Measurements from ENCODE around the gene RELN. TPM values are rescaled to one million over a fixed set of nuclear protein-coding genes. Genes with fewer than 3 reads are reported as not detected.
A peak's percentile ranks its signal among the peaks of the same experiment; 100 is the strongest.

The RELN gene
- total and polyA plus RNA-seq, 9 of the 15 experiments (the other 6 are each of a cell fraction or from before 2014, with no cell fraction given) = 12.9 to 43.2 (median 18.1) TPM

GRCh38 chr7:103613655-103614642 is 375.5 kb downstream of the RELN start (continued):
- TF ChIP-seq PKNOX1 (IDR thresholded peaks at IDR 0.05) (peak; percentile 94), U2AF1 (optimal IDR thresholded peaks at IDR 0.05; ENCODE audit: low read depth, low read length) (no peak), ZNF707 (CRISPR knock-in tag; conservative IDR thresholded peaks at IDR 0.05) (no peak), GTF2B (IDR thresholded peaks at IDR 0.05; ENCODE audit: extremely low read depth, insufficient read length) (no peak), ELF4 (CRISPR knock-in tag; IDR thresholded peaks at IDR 0.05) (no peak), SAFB2 (IDR thresholded peaks at IDR 0.05; ENCODE audit: borderline replicate concordance, low read depth, low read length, severe bottlenecking) (no peak), GMEB1 (CRISPR knock-in tag; IDR thresholded peaks at IDR 0.05) (peak; percentile 40; the same call in 1 of the 2 replicates), SOX6 (IDR thresholded peaks at IDR 0.05) (no peak), MED1 (CRISPR knock-in tag; IDR thresholded peaks at IDR 0.05; ENCODE audit: borderline replicate concordance) (no peak), CGGBP1 (CRISPR knock-in tag; IDR thresholded peaks at IDR 0.05) (no peak), HNRNPUL1 (IDR thresholded peaks at IDR 0.05; ENCODE audit: low read length) (no peak), ZBTB26 (CRISPR knock-in tag; IDR thresholded peaks at IDR 0.05) (no peak), ZNF584 (CRISPR knock-in tag; IDR thresholded peaks at IDR 0.05; ENCODE audit: low read depth) (peak; percentile 76; the same call in 1 of the 2 replicates), ASH1L (IDR thresholded peaks at IDR 0.05; ENCODE audit: borderline replicate concordance, low read depth, partially characterized antibody) (no peak), ZNF589 (CRISPR knock-in tag; IDR thresholded peaks at IDR 0.05; ENCODE audit: low read depth) (no peak), ZNF518B (CRISPR knock-in tag; IDR thresholded peaks at IDR 0.05) (no peak)
